HG02870 (cell line): ENCODE measurements around the gene ACVR2B.

Source experiments
- ATAC-seq: cut with Tn5 transposase; IDR thresholded peaks from one replicate; pipeline ENCODE4 v1.9.1; 2021; ENCODE audit warnings: mild to moderate bottlenecking, moderate library complexity; ENCODE audit not compliant: unreplicated experiment

Gene ACVR2B

DNA sequence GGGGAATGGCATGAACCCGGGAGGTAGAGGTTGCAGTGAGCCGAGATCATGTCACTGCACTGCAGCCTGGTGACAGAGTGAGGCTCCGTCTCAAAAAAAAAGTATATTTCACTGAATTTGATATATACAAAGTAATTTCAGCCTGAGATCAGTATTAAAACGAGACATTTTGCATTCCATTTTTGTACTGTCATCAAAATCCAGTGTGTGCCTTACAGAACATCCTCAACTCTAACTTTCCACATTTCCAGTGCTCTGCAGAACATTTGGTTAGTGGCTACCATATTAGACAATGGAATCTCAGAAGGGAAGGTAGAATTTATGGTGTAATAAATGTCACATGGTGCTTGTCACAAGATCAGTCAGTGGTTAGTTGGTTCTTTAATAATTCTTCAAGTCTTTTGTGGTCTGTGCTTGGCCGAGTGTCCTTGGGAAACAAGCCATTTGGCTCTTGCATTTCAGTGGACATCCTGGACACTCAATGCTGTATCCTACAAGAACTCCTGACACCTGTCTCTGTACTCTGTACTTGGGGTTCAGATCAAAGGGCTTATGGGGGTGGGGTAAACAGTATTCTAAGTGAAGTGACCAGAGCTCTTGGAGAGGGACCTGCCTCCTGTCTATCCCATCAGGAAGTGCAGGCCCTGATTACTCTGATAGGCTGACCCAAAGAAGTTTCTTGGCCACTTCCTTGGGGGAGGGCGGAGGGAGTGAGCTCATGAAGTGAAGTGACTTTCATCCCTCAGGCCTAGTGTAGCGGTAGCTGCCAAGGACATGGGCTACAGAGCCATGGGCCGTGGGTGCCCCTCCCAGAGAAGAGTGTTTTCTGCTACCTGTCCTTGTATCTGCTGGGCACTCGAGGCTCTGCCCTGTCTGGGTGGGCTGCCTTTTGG is 3.7 kb downstream of the ACVR2B start:
- ATAC-seq = no peak

DNA sequence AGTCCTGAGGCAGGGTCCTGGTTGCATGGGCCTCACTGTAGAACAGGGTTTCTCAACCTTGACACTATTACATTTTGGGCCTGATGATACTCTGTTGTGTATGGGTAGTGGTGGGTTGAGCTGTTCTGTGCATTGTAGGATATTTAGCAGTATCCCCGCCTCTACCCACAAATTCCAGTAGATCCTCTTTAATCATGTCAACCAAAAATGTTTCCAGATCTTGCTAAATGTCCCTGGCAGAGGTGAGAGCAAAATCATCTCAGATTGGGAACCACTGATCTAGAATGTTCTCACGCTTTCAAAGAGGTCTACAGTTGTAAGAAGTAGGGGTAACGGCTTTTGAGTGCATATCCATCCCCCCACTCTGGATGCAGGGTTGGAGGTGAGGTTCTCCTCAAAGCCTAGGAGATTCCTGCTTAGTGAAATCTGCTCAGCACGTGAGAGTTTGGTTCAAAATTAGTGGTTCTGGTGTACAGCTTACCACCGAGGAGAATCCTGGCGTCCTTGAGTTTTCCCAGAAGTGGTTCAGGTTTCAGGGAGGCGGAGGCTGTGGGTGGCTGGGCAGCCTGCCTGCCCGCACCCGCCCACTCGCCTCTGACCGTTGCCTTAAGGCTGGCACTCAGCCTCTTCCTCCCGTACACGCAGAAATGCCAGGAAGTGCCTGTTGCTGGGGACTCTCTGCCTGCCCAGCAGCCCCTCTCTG is 5.3 kb downstream of the ACVR2B start:
- ATAC-seq = no peak

DNA sequence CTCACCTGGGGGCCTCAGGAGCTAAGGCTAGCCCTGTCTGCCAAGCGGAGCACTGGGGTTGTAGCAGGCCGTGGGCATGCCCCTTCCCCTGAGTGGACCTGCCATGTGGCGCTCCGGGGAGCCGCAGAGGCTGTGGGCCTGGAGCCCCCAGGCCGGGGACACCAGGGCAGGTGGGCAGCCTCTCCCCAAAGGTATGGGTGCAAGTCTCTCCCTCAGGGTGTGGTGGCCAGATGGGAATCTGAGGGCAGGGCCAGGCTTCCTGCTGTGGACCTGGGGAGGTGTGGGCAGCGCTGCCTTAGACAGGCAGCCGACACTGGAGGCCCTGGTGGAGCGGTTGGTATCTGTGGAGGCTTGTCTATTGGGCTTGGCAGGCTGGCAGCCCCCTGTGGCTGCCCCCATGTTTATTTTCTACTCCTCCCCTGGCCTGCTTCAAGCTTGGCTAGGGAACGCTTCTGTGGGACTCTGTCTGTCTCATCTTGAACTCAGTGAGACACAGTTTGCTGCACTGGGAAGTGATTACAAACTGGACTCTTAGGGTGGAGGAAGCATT is 5.9 kb downstream of the ACVR2B start:
- no peak for ATAC-seq

DNA sequence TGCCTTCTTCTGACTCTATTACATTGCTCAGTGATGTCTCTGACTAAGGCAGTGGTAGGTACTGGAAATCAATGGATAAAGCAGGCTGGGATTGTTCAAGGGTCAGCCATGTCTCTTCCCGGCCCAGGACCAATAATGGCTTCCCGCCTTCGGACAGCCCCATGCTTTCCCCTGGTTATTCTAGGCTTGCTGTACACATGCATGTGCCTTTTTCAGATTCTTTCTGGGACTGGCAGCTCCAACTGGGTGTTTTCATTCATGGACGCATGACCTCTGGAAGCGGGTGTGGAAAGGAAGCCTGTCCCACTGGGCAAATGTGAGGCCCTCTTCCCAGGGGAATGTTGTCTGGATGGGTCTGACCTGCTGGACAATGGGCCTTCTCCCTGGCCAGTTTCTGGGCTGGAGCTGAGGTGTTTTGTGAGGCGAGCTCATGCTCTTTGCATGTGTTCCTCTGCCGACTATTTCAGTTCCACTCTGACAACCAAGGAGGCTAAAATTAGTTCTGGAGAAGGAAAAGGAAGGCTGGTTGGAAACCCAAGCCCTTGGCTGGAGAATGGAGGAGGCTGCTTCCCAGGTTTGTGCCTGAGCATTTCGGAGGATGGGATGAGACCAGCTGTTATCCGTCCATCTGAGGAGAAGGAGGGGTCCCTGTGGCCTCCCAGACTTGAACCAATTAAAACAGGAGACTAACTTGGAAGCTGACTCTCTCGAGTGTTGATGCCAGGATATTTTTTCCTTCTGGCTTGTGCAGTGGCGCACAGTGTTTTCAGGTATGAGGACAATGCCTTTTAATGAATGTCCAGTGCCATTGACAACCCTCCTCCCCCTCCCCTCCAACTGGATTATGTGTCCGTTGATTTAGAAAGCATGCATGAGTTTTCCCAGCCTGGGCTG is 6.9 kb downstream of the ACVR2B start:
- no peak for ATAC-seq

DNA sequence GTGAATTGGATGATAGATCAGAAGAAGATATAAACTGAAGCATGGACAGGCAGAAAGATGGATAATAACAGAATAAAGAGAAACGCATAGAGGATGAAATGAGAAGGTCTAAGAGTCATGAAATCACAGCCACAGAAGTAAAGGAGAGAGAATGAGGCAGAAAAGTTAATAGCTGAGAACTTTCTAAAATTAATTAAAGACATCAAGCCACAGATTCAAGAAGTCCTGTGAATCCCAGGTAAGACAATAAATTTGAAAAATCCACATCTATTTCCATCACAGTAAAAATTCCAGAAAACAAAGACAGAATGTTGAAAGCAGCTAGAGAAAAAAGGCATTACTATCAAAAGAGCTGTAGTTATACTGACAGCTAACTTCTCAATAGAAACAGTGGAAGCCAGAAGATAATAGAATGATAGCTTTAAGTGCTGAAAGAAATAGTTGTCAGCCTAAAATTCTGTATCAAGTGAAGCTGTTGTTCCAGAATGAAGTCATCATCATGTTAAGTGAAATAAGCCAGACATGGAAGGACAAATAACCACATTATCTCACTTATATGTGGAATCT is 12.0 kb downstream of the ACVR2B start:
- ATAC-seq = no peak

DNA sequence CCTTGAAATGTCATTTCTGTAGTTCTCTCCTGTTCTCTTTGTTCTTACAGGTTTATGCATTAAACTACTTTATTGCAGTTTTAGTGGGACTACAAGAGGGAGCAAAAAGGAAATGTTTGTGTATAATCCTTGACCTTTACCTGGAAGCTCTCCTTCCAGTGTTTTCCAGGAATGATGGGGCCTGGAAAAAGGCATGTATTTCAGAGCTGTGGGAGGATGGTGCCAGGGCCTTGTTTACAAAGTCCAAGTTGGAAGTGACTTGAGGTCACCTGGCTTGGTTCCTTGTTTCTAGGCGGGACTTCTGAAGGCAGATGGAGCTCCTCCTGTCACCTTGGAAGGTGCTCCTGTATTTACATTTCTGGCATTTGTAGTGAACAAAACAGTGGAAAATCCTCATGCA is 15.1 kb downstream of the ACVR2B start:
- ATAC-seq = no peak

DNA sequence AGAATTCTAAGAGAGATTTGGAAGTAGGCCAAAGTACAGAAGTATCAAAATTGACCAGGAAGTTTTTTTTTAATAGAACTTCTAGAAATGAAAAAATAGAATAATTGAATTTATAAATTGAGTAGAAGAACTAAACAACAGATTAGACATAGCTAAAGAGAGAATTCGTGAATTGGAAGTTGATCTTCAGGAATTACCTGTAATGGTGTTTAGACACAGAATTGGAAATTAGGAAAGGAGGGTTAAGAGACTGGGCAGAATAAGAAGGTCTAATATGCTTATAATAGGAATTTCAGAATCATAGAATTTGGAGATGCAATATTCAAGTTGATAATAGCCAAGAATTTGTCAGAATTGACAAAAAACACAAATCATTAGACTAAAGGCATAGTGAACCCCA is 16.2 kb downstream of the ACVR2B start:
- ATAC-seq = no peak

DNA sequence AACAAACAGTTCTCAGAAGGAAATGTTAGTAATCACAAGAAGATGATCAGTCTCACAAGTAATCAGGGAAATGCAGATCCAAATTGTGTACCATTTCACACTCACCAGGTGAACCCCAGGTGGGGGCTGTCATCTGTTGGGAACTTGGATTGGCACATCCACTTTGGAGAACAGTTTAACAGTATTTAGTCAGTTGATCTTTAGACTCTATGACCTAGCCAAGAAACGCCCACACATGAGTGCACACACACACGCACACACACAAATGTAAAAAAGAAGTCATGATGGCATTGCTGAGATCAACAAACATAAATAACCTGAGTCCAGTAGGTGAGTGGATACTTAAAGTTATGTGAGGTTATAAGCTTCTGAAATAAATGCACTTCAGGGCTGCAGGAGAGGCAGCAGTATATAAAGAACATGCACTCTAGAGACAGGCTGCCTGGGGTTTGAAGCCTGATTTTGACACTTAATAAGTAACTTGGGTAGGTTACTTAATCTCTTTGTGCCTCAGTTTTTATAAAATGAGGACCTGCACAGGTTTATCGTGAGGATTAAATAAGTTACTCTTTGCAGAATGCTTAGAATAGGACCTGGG is 17.7 kb downstream of the ACVR2B start:
- ATAC-seq = no peak

DNA sequence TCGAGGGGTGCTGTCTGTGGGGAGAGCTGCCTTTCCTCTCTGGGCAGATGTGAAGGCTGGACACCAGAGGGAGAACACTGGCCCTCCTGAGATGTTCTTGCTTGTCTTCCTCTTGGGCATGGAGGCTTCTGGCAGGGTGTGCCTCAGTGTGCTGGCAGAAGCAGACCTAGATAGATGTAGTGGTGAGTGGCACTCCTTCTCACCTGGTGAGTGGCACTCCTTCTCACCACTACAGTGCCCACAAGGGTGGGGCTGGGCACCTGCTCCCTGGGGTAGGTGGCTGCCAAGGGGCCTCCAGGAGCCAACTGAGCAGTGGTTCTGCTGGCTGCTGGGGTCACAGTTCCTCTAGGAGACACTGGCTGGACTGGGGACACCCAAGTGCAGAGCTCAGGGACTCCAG is 18.7 kb downstream of the ACVR2B start:
- no peak for ATAC-seq

DNA sequence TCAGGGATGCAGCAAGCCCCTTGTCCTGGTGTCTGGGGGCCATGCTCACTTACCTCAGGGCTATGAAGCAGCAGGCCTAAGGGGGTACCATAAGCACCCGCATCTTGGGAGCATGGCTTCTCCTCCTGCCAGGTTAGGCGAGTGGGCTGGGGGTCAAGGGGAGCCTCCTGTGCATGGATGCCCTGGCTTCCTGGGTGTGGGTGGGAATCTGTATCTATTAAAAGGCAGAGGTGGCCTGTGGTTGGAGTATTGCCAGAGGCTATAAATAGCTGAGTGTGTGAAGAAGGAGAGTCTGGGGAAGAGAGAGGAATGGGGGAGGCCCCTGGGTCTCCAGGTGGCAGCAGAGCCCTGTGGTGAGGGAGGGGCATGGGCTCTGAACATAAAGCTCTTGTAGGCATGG is 19.5 kb downstream of the ACVR2B start:
- ATAC-seq = no peak

DNA sequence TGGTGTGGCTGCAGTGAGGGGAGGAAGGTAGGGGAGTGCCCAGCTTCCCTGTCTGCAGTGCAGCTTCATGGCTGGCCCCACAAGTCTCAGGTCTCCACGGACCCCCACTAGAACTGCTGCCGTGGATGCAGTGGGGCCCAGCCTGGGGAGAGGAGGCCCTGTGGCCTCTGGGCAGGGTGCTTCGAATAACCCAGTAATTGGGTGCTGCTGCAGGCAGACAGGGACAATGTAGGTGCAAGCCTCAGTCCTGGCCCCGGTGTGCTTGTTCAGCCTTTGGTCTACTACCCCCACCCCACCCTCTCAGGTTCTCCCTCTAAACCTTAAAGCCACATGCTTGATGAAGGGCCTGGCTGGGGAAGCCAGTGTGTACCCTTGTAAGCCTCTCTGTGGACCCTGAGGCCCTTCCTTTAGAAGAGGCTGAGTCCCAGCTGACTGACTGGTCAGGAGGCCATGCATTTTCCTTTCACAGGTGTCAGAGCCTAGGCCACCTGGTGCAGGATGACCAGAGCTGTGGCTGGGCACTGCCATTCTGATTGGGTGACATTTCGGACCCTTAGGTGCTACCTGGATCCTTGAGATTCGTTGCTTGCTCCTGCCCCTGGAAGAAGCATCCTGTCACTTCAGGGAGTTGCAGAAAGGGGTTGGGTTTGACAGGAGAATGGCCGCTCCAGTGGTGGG is 21.4 kb downstream of the ACVR2B start:
- no peak for ATAC-seq

DNA sequence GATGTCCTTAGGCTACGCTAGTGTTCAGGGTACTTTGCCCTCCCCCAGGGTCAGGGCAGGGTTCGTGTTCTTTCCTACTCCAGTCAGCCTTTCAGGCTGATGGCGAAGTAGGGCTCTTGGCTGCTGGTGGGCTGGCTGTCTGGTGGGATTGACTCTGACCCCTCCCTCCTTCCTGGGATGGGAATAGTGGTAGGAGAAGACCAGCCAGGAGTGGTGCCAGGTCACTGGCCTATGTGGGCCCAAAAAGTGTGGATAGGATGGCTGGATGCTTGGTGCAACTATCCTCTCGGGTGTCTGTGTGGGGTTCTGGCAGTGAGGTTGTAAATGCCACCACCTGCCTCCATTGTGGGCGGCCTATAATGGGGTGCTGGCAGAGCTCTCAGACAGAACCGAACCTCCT is 22.0 kb downstream of the ACVR2B start:
- ATAC-seq = no peak

DNA sequence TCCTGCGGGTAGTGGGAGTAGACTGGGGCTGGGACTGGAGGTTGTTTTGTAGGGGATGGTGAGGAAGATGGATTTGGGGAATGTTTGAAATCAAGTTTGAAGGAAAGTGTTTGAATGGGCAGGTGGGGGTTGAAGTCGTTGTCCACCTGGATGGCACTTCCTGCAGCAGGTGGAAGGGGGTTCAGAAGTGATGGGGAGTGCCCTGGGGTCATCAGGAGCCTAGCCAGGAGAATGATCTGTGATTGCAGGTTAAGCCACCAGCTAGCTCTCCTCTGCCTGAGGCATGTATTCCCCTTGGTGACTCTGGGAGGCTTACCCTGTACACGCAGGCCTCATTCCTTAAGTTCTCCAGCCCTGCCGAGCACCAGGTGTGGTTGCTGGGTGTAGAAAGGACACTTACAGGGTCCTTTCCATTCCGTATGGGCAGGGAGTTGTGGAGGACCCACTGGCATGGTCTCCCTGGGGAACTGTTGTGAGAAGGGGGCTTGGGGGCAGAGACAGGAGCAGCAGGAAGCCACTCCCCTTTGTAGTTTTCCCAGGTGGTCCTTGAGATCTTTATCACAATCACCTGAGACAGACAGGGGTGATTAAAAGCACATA is 22.6 kb downstream of the ACVR2B start:
- no peak for ATAC-seq

DNA sequence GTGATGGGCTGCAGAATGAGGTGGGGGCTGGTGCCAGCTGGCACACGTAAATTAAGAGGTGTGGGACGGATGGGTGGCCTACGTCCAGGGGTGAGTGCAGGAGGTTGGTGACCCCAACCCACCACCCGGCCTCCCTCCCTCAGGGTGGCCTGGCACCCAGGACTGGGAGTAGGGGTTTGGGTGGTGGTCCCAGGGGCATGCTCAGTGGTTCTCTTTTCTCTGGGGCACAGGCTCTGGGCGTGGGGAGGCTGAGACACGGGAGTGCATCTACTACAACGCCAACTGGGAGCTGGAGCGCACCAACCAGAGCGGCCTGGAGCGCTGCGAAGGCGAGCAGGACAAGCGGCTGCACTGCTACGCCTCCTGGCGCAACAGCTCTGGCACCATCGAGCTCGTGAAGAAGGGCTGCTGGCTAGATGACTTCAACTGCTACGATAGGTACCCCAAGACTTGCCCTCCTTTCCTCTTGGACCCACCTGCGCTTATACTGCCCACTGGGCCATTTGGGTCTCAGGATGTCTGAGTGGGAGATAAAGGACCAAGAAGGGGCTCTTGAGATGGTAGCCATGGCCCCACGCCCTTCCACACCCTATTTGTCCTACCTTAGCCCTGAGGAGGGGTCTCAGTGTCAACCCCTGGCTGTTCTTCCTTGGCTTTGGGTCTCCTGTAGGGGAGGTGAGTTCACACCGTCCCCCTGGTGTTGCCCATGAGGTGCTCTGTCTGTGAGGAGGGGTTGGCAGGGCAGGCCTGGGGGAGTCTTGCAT is 23.5 kb downstream of the ACVR2B start:
- no peak for ATAC-seq

DNA sequence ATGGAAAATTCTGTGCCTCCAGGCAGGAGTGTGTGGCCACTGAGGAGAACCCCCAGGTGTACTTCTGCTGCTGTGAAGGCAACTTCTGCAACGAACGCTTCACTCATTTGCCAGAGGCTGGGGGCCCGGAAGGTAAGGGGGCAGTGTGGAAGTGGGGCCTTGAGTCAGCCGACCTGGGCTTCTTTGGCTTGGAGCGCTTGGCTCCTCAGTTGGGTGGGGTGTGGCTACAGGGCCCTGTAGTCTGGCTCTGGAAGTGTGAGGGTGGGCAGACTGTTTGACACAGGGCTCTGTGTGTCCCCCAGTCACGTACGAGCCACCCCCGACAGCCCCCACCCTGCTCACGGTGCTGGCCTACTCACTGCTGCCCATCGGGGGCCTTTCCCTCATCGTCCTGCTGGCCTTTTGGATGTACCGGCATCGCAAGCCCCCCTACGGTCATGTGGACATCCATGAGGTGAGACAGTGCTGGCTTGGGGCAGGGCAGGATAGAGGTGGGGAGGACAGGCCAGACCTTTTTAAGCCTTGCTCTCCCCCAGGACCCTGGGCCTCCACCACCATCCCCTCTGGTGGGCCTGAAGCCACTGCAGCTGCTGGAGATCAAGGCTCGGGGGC is 24.3 kb downstream of the ACVR2B start:
- ATAC-seq = no peak

DNA sequence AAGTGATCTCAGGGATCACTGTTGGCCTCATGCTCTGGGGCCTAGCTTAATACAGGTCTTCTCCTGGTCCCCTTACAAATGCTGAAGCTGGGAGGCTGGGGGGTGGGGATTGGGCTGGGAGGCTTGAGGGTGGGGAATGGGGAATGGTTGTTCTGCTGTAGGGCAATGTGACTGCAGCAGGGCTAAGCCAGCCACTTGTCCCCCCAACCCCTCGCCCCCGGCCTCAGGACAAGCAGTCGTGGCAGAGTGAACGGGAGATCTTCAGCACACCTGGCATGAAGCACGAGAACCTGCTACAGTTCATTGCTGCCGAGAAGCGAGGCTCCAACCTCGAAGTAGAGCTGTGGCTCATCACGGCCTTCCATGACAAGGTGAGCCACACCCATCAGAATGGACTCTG is 25.2 kb downstream of the ACVR2B start:
- no peak for ATAC-seq

DNA sequence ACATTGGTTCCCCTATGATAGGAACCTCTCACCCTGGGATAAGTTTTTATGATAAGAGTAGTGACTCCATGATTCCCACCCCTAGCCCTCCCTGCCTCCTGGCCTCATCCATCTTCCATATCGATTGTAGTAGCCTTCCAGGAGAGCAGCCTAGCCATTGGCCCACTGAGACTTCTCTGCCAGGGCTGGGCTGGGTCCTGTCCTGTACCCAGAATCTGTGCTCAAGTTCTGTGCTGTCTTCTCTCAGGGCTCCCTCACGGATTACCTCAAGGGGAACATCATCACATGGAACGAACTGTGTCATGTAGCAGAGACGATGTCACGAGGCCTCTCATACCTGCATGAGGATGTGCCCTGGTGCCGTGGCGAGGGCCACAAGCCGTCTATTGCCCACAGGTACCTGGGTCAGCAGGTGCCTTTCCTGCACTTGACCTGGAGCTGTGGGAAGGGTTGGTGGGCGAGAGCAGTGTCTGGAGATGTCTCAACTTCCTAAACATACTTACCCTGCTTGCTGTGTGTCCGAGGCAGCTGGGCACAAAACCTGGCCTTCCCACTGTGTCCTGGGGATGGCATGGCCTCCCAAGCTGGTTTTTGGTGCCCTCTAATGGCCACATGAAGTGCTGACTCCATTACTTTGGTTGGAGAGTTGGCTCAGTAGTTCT is 25.9 kb downstream of the ACVR2B start:
- ATAC-seq = no peak

DNA sequence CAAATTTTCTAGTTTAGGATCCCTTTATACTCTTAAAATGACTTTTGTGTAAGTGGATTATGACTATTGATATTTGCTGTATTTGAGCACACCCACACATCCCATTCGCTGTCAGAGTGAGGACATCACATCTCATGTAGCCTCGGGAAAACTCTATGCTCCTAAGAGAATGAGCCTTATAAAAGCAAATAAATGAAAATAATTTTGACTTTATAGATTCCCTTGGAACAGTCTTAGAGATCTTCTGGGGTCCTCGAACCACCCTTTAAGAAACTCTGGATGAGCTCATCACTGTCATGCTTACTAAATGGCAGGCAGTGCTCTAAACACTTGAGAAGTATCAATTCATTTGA is 26.4 kb downstream of the ACVR2B start:
- no peak for ATAC-seq
